HUES48 (cell line): Measurements from ENCODE around the gene ZCCHC18.

Experiments used
- H3K27ac ChIP-seq: one replicate; pipeline ENCODE4 v1.7.0; 2013; ENCODE audit warnings: low read depth, low read length, inconsistent platforms
- H3K27me3 ChIP-seq: 2 replicates; pipeline ENCODE4 v1.6.1; 2013; ENCODE audit warnings: mild to moderate bottlenecking, low read length; ENCODE audit not compliant: control insufficient read depth, insufficient read depth
- H3K36me3 ChIP-seq: 2 replicates; pipeline ENCODE4 v1.6.1; 2013; ENCODE audit warnings: low read length; ENCODE audit not compliant: control insufficient read depth, insufficient read depth
- H3K4me1 ChIP-seq: 2 replicates; pipeline ENCODE4 v1.6.1; 2013; ENCODE audit warnings: mild to moderate bottlenecking, low read length; ENCODE audit not compliant: control insufficient read depth, insufficient read depth
- H3K4me3 ChIP-seq: 2 replicates; pipeline ENCODE4 v1.5.1; 2013; ENCODE audit warnings: mild to moderate bottlenecking, low read depth, low read length
- H3K9ac ChIP-seq: 2 replicates; pipeline ENCODE4 v1.6.1; 2013; ENCODE audit warnings: mild to moderate bottlenecking, low read depth, low read length, moderate library complexity
- H3K9me3 ChIP-seq: 2 replicates; pipeline ENCODE4 v1.6.1; 2013; ENCODE audit warnings: low read length; ENCODE audit not compliant: control insufficient read depth, insufficient read depth

Gene ZCCHC18

GRCh38 chrX:104135677-104136076, 23.4 kb downstream of the ZCCHC18 start:
- Histone ChIP-seq H3K9me3 (no peaks in the 10 kb centered on the region), H3K4me3 (no peak overlapping the region), H3K27ac (no peak overlapping the region), H3K9ac (no peak overlapping the region), H3K27me3 (peaks cover 9% of the 10 kb centered on the region), H3K4me1 (0 out of 2 replicates have a peak, but pooled peaks cover 2% of the 10 kb centered on the region), H3K36me3 (no peaks in the 10 kb centered on the region)

DNA sequence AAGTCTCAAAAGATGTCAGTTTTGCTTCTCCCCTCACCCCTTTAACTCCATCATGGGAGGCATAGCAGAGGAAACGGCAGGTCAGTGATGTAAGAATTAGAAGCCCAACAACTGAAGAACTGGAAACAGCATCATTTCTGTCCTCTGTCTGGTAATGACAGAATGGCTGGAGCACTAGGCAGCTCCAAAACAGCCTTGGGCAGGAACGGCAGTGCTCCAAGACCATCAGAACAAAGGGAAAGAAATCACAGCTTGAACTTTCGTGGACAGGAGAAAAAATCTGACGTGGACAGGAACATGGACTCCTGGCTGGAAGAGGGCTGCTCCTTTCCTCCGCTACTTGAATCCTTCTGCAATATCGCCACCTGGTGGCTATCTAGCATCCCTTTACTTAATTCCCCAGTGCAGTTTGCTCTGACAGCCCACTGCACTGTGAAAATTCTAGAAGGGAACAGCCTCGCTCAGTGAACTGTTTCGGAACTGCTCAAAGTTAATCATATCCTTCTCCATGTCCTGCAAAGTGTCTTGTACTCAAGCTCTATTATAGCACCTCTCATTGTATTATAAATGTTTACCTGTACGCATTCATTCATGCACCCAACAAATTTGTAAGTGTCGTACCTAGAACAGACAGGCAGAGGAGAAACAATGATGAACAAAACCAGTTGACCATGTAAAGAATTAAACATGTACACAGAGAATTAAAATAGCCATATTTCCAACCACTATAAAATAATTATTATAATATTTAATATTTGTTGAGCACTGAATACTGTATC, 24.1 kb downstream of the ZCCHC18 start:
- Histone ChIP-seq H3K4me3 (peak overlapping the region; percentile 58), H3K9ac (no peak overlapping the region), H3K36me3 (no peaks in the 10 kb centered on the region), H3K27ac (no peak overlapping the region), H3K27me3 (peaks cover 9% of the 10 kb centered on the region), H3K4me1 (0 out of 2 replicates have a peak, but pooled peaks cover 2% of the 10 kb centered on the region), H3K9me3 (no peaks in the 10 kb centered on the region)

- peaks cover 12% of the 10 kb centered on the region for H3K27me3 ChIP-seq
- no peak overlapping the region for H3K4me3 ChIP-seq
- no peaks in the 10 kb centered on the region for H3K9me3 ChIP-seq
- H3K36me3 ChIP-seq = no peaks in the 10 kb centered on the region
- H3K27ac ChIP-seq = no peak overlapping the region
- 0 out of 2 replicates have a peak, but pooled peaks cover 2% of the 10 kb centered on the region for H3K4me1 ChIP-seq
- H3K9ac ChIP-seq = no peak overlapping the region
These were observed 25.2 kb downstream of the ZCCHC18 start for GRCh38 chrX:104137496-104137895.

GRCh38 chrX:104141087-104141760, 28.9 kb downstream of the ZCCHC18 start:
- Histone ChIP-seq H3K27ac (no peak overlapping the region), H3K36me3 (no peaks in the 10 kb centered on the region), H3K9ac (no peak overlapping the region), H3K27me3 (peaks cover 3% of the 10 kb centered on the region; the same call in 1 of the 2 replicates), H3K4me3 (no peak overlapping the region), H3K4me1 (0 out of 2 replicates have a peak, but pooled peaks cover 1% of the 10 kb centered on the region), H3K9me3 (no peaks in the 10 kb centered on the region)

DNA sequence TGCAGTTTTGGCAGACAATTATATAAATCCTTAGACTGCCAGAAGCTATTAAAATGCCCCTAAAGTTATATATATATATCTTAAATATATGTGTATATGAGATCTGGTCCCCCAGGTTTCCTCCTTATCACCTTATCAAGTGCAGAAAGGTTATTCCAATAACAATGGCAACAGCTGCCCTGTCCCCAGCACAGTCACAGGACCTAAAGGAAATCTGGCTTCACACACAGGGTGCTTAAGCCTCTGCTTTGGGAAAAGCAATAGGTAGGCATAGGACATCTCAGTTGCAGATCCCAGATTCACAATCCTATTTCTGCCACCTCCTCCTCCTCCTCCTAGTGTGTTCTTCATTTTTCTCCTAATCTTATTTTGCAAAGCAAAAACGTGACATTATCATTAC, 38.7 kb downstream of the ZCCHC18 start:
- H3K9me3 ChIP-seq = no peaks in the 10 kb centered on the region
- H3K27ac ChIP-seq = no peak overlapping the region
- H3K27me3 ChIP-seq = no peaks in the 10 kb centered on the region
- no peak overlapping the region for H3K9ac ChIP-seq
- H3K36me3 ChIP-seq = no peaks in the 10 kb centered on the region
- no peaks in the 10 kb centered on the region for H3K4me1 ChIP-seq
- H3K4me3 ChIP-seq = no peak overlapping the region

DNA sequence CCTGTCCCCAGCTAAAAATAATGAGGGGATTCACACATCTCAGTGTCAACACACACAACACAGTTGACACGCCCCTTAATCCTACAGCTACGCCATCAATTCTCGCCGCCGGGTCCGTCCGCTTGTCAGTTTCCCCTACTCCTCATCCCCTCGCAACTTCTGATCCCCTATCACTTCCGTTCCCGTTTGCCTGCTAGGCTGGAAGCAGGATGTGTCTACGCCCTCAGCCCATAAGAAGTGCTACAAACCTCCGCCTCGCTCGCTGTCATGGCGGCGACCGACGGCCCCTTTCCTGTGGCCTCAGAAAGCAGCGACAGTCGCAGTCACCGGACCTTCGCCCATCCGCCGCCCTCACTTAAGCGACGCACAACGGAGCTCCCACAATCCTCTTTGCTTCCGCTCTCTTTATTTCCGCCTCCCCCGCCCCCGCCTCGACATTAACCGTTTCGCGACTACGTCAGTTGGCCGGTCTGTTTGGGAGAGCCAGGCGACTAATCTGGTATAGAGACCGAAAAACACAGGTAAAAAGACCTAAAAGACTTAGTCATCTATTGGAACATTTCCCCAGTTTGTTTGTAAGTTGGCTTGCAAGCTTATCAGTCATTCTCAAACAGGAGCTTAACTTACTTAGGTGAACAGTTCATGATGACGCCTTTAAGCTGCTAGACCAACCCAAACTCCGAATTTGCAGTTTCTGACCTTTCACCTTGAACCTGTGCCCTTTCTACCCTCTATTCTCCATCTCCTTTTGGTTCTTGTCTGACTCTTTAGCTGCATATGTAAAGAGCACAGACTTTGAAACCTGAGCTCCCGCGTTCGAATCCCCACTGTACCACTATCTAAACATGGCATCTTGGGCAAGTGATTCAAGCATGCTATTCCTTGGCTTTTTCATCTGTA, 44.6 kb downstream of the ZCCHC18 start, which contains the start of gene SLC25A53:
Gene SLC25A53 (minus strand): TSS at position 380 of the 900 bp plus-strand sequence. CDS start 51,752 bp downstream, outside the sequence.
- peak within 1 kb of the TSS; percentile 74 for H3K9ac ChIP-seq
- H3K27ac ChIP-seq = peak within 1 kb of the TSS; percentile 80
- H3K27me3 ChIP-seq = peaks cover 6% of the 10 kb centered on the region; the same call in 1 of the 2 replicates
- H3K4me3 ChIP-seq = peak within 1 kb of the TSS; percentile 90
- no peaks in the 10 kb centered on the region for H3K36me3 ChIP-seq
- no peaks in the 10 kb centered on the region for H3K9me3 ChIP-seq
- H3K4me1 ChIP-seq = no peaks in the 10 kb centered on the region
